Breast epithelium (tissue), 3 donors: ENCODE results near the gene ANTXR1.

Experiments used
- CTCF ChIP-seq, 3 donors: fragments of 450-650 bp; IDR thresholded peaks; one replicate each; pipeline ENCODE4 v1.5.1; 2016 to 2017; ENCODE audit warnings: antibody characterized with exemption in 3 of 3, mild to moderate bottlenecking in 3 of 3, moderate library complexity in 3 of 3
- POLR2A ChIP-seq: fragments of 450-650 bp; IDR thresholded peaks from one replicate; pipeline ENCODE4 v1.6.1; 2016; ENCODE audit warnings: antibody characterized with exemption, mild to moderate bottlenecking, moderate library complexity
- POLR2AphosphoS5 ChIP-seq, 3 donors: sonication (generic); formaldehyde crosslinking; IDR thresholded peaks; one replicate each; pipeline ENCODE4 v1.6.1; 2017; ENCODE audit warnings: antibody characterized with exemption in 3 of 3

DNA sequence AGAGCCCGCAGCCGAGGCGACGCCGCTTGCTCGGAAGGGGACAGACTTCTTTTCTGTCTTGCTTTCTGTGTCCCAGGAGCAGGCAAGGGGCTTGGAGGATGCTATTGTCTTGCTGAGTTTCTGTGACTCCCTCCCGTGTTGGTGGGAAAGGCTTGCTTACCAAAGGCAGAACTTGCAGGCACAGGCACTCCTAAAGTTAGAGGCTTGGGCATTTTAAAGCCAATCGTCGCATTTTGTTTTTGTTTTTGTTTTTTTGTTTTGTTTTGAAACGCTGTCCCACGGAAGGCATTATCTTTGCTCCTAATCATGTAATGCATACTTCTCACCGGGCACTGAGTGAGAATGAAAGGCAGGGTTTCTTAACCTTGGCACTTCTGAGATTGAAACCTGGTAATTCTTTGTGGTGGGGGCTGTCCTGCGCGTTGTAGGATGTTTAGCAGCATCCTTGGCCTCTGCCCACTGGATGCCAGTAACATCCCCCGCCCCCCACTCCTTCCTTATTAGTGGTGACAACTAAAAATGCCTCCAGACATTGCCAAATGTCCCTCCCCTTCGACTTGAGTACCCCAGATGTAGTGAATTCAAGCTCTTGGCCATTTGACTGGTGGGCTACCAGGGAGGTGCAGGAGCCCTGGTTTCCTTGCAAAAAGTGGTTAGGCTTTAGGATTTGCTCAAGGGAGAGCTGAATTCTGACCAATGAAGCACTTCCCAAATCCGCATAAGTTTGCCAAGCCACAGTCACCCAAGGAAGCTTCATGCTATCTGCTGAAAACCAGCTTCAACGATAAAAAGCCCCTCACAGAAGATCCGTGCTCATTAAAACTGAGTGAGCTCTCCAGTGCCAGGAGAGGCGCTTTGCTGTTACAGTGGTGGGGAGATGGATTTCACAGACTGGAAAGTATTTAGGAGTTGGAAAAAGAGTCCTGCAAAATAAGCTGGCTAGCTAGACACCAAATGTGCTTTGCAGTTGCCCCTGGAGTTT is 1.2 kb downstream of the ANTXR1 start:
- TF ChIP-seq CTCF (IDR thresholded peaks at IDR 0.05): no peak
- no peak for TF ChIP-seq POLR2AphosphoS5 (IDR thresholded peaks at IDR 0.05)
- TF ChIP-seq POLR2A: no peak
